ENCODE data around the gene KRTAP6-3.

The KRTAP6-3 gene, protein sequence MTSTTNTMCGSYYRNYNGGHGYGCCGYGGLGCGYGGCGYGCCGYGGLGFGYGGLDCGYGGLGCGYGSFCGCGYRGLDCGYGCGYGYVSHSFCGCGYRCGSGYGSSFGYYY

GRCh38 chr21:30592140-30592539 lies at the start of gene KRTAP6-3:
Gene KRTAP6-3, plus strand, starts transcription at chr21:30592440. Its CDS starts 6 bp downstream, at chr21:30592446.
- no peak for DNase-seq

DNA sequence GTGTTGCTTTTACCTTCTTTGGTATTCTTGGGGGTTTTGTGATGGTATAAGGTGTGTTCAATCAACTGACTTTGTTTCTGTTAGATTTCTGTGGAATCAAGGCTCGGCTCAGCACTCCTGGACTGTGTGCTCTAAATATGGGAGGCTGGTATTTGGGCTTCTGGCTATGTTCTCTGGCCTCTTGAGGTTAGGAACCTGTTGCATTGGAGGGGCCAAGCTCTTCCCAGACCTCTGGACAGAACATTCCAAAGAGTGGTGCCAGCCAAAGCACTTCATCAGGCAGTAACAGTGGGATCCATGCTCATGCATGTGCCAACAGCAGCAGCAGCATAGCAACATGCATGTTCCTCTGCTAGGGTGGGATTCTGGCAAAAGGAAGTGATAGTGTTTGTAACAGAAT lies 39.5 kb upstream of the KRTAP6-3 start:
- no peak for DNase-seq

GRCh38 chr21:30555095-30555494 lies 37.1 kb upstream of the KRTAP6-3 start:
- DNase-seq = no peak

DNA sequence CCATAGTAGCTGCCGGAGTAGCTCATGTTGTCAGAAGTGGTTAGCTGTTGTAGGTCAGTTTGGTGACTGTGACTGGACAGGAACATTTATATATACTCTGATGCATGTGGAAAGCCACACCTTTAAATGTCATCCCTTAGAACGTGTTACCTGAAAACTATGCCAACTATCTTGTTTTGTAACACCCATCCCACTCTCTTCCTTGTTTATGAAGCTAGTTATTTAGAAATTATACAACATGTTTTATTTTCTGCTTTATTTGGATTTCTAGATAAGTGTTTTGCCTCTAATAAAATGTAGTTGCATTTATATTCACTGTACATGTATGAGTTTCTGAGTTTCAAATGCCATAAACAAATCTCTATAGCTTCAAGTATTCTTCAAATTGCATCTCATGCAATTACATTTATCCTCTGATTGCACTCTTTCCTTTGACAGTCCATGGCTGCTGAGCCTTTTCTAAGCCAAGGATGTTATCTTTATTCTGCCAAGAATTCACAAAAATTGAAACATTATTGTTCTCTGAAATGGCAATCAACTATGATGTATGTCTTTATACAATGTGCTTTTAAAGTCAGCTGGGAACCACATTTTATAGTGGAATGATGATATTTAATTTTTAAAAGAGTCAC lies 30.9 kb upstream of the KRTAP6-3 start, which contains the start of gene KRTAP19-7:
KRTAP19-7 (minus strand) TSS at position 51 of the 632 bp plus-strand sequence; CDS start at position 26, 25 bp downstream.
- no peak for DNase-seq

GRCh38 chr21:30561957-30562356 lies 30.3 kb upstream of the KRTAP6-3 start:
- DNase-seq = no peak

- DNase-seq = no peak
Observed at GRCh38 chr21:30563072-30563471, 29.2 kb upstream of the KRTAP6-3 start.

DNA sequence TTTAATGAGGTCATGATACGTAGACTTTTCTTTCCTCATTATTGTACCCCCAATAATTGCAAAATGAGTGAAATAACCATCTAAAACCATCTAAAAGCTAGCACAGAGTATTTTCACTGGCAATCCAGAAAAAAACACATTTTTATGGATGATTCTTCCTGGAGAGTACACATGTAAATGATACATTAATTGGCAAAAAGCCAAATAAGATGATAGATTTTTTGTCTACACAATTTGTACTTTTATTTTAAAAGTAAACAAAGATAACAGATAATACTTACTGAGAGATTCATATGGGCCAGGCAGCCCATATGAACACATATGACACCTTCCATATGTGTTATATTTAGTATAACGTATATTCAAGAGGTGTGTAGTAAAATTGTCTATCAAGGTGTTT lies 28.6 kb upstream of the KRTAP6-3 start:
- no peak for DNase-seq

DNA sequence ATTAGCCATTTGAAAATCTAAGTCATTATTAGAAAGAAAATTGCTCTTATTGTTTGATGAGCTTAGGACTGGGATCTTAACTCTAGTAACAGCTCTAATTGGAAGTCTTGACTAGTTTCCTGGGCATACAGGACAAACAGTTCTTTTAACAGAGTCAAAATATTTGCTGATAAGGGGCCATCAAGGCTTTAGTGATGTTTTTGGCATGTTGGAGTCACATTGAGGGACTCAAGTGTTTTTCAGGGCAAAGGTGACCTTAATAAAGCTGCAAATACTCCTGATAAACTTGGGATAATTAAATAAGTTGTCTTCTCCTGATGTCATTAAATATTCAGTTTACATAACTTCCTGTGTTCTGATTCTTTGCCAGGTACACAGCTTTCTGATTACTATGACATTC lies 24.6 kb upstream of the KRTAP6-3 start:
- DNase-seq = no peak

DNA sequence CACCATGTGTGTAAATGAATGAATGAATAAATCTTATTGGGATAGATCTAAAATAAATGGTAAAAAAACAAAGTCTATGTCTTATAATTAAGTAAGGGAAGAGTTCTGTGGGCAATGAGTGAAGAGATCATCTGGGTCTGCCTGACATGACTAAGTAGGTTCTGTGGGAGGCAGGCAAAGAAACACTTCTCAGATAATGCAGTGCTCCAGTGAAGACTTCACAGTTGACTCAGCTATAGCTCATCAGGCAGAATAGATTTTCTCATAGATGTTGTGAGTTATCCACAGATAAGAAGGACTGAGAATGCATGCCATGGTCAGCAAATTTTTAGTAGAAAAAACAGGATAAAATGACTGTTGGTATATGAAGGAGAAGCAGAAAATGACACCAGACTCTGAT lies 14.5 kb upstream of the KRTAP6-3 start:
- no peak for DNase-seq

- no peak for DNase-seq
Observed at GRCh38 chr21:30579346-30579745, 12.9 kb upstream of the KRTAP6-3 start.

DNA sequence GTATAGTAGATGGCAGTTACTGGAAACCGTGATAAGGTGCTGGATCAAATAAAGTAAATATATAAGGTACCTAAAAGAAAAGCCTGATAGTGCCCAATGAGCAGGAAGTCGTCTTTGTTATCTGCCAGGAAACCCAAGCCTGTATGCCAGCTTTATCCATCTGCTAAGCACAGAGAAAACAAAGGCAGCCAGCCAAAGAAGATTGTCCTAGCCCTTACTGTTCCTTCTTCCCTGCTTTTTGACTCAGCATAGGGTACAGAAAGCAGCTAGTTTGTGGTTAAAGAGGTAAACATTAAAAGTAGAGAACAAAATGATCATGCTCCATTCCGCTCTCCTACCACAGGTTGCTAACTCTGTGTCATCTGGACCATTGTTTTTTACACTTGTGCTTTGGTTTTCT lies 12.1 kb upstream of the KRTAP6-3 start:
- DNase-seq = no peak

GRCh38 chr21:30582870-30583269 lies 9.4 kb upstream of the KRTAP6-3 start:
- no peak for DNase-seq

GRCh38 chr21:30590297-30590696 lies 1.9 kb upstream of the KRTAP6-3 start, which contains the start of gene KRTAP22-2:
Gene KRTAP22-2, minus strand, starts transcription at chr21:30590397.
- DNase-seq = no peak

DNA sequence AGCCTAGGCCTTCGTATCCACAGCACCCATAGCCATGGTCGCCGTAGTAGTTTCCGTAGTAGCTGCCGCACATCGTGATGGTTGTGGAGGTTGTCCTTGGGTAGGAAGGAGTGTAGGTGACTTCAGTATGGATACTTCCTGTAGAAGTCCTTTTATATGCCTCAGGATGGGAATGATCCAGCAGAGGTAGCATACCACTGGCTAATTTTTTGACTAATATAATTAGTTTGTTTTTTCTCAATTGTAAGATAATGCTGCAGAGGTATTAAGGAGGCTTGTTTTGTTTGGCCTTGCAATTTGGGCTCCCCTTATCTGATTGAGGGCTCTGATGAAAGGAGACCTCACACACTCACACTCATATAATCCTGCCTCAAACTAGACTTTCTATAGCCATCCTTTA lies 6.6 kb downstream of the KRTAP6-3 start, which contains the start of gene KRTAP6-2:
KRTAP6-2 (minus strand) TSS at position 101 of the 400 bp plus-strand sequence; CDS start at position 73, 28 bp downstream.
- no peak for DNase-seq

GRCh38 chr21:30600787-30601186 lies 8.5 kb downstream of the KRTAP6-3 start, which contains the start of gene KRTAP22-1:
Gene KRTAP22-1, plus strand, starts transcription at chr21:30601087.
- no peak for DNase-seq

GRCh38 chr21:30605968-30606367 lies 13.7 kb downstream of the KRTAP6-3 start:
- no peak for DNase-seq

- no peak for DNase-seq
Observed at GRCh38 chr21:30612132-30612531, 19.9 kb downstream of the KRTAP6-3 start.

GRCh38 chr21:30613836-30614235 lies 21.6 kb downstream of the KRTAP6-3 start, which contains the start of gene KRTAP6-1:
Gene KRTAP6-1, minus strand, starts transcription at chr21:30613930. Its CDS starts 26 bp downstream, at chr21:30613904.
- DNase-seq = no peak

DNA sequence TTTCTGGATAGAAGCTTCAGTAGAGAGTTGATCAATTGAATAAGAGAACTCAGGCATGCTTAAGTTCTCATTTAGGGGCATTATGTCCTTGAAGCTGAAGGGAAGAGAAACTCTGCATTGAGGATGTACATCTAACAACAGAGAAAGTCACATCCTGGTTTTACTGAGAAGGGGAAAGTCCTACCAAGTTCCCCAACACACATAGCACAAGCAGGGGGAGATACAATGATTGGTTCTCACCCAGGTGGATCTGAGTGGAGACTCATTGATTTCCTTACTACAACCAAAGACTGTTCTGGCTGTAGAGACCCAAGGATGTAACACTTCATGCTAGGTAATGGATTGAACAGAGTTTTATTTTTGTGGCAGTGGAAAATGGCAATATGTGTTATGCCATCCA lies 23.0 kb downstream of the KRTAP6-3 start:
- no peak for DNase-seq

GRCh38 chr21:30616125-30616524 lies 23.9 kb downstream of the KRTAP6-3 start, which contains the start of gene KRTAP20-1:
Gene KRTAP20-1, plus strand, starts transcription at chr21:30616425. Its CDS starts 30 bp downstream, at chr21:30616455.
- no peak for DNase-seq

DNA sequence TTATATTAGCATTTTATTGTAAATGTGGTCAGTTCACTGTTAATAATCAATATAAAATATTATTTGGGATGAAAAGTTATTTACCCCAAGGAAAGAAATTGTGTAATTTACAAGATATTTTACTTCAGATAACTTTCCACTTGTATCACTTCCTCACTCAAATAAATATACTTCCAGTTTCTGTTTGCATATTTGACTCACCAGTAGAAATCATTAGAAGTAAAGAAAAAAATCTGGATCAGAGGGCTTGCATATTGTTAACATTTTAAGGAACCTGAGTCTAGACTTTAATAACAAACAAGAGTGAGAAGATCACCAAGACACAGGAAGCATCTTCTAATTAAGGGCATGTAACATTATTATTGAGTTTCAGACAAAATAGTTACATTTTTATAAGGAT lies 27.8 kb downstream of the KRTAP6-3 start:
- no peak for DNase-seq

DNA sequence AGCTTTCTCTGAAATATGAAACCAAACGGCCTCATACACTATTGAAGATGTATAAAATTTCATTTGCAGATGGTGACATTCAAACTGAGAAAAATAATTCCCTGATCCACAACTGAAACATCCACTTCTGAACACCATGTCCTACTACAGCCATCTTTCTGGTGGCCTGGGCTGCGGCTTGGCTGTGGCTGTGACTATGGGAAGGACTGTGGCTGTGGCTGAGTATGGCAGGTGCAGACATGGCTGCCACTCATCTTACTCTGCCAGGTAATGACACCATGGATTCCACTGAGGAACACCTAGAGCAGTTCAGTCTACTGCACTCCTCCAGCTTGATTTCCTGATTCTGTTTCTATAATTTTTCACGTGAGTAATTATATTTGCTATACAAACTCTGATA lies 28.3 kb downstream of the KRTAP6-3 start, which contains the start of gene KRTAP20-4:
KRTAP20-4 (plus strand) TSS at position 106 of the 400 bp plus-strand sequence.
- DNase-seq = no peak

DNA sequence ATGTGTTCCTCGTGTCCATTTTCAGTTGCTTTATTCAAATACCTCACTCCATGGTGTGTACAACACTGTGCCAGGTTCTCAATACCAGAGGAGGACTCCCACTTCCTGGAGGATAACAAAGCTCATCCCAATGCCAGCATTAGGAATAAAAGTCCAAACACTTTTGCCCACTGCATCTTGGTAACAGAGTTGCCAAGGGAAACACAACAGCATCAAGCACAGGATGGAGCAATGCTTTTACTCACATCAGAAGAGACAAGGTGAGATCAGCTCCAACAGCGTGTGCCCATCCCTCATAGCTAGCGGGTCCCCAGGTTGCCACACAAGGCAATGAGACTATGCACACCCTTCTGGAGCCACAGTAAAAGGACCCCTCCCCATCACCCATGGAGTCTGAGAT lies 31.1 kb downstream of the KRTAP6-3 start:
- no peak for DNase-seq

- DNase-seq = no peak
Observed at GRCh38 chr21:30625449-30626165, 33.4 kb downstream of the KRTAP6-3 start.

All from NCI-H2171 (cell line).